GM23338 (cell line): ENCODE results near the gene INPP4A.

ENCODE experiments used
- CREB1 ChIP-seq: fragments of 250-450 bp; sonication (Bioruptor Pico); IDR thresholded peaks from 2 replicates; pipeline ENCODE4 v1.5.0; 2020; ENCODE audit warnings: low read depth, mild to moderate bottlenecking, moderate library complexity
- CTCF ChIP-seq, 2 experiments: fragments of 200-600 bp in 1 of 2; sonication (generic) in 1 of 2; conservative IDR thresholded peaks; 2 replicates each; pipeline versions ENCODE4 v1.5.1 to v1.6.1; 2016 to 2017; ENCODE audit warnings: antibody characterized with exemption in 2 of 2, low read depth in 2 of 2, mild to moderate bottlenecking in 2 of 2, moderate library complexity in 1 of 2
- EZH2 ChIP-seq: fragments of 200-600 bp; sonication (generic); IDR thresholded peaks from one replicate; pipeline ENCODE4 v1.8.0; 2017; ENCODE audit warnings: antibody characterized with exemption, mild to moderate bottlenecking, low read depth; ENCODE audit not compliant: unreplicated experiment
- EZH2phosphoT487 ChIP-seq: fragments of 200-600 bp; sonication (generic); IDR thresholded peaks from one replicate; pipeline ENCODE4 v1.8.1; 2018; ENCODE audit warnings: antibody characterized with exemption; ENCODE audit not compliant: unreplicated experiment
- JUNB ChIP-seq: IDR thresholded peaks from one replicate; pipeline ENCODE4 v1.6.1; 2016; ENCODE audit warnings: antibody characterized with exemption; ENCODE audit not compliant: unreplicated experiment
- POLR2AphosphoS5 ChIP-seq: IDR thresholded peaks from 2 replicates; pipeline ENCODE4 v1.6.1; 2016; ENCODE audit warnings: antibody characterized with exemption, low read depth

GRCh38 chr2:98455494-98455976 is 10.9 kb downstream of the INPP4A start:
- TF ChIP-seq EZH2, result no peak
- TF ChIP-seq CTCF (conservative IDR thresholded peaks at IDR 0.05; ENCODE audit: low read depth in 2 of 2), result no peak
- TF ChIP-seq POLR2AphosphoS5, result no peak
- TF ChIP-seq CREB1, result no peak
- no peak for TF ChIP-seq EZH2phosphoT487
- TF ChIP-seq JUNB, result no peak
